GM18508 (cell line): ENCODE measurements around the gene NPBWR2.

Experiments
- ATAC-seq: cut with Tn5 transposase; IDR thresholded peaks from one replicate; pipeline ENCODE4 v1.9.1; 2021; ENCODE audit warnings: moderate number of reproducible peaks; ENCODE audit not compliant: insufficient read depth, unreplicated experiment

NPBWR2 gene, protein sequence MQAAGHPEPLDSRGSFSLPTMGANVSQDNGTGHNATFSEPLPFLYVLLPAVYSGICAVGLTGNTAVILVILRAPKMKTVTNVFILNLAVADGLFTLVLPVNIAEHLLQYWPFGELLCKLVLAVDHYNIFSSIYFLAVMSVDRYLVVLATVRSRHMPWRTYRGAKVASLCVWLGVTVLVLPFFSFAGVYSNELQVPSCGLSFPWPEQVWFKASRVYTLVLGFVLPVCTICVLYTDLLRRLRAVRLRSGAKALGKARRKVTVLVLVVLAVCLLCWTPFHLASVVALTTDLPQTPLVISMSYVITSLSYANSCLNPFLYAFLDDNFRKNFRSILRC

DNA sequence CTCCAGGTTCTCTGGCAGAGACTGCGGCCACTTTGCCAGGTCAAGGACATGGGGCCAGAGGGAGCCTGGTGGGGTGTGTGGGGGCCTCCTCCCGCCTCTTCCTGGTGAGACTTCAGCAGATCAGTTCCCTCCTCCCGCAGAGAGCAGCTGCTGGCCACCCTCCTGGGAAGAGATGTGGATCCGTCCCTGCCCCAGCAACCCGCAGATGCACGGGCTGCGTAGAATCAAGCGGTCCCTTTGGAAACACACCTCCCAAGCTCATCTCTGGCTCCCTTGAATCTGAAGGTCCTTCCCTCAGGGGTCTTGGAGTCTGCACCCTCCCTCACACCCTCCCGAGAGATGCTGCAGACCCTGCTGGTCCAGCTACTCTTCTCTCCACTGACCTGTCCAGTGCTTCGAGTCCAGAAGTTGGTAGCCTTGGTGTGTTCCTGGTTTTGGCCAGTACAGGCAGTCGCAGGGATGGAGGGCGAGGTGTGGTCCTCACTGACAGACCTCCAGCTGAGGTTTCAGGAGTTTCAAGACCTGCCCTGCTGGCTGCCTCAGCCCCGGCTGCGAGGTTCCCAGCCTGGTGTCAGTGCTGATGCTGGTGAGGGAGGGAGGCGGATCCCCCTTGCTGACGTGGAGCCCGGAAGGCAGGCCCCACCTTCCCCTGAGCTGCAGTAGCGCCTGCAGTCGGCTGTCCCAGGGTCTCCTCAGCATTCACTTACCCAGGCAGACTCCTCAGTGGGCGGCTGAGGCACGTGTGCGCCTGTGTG is at the start of gene NPBWR2:
Gene NPBWR2 (minus strand): TSS at position 585 of the 755 bp plus-strand sequence. CDS start 734 bp downstream, outside the sequence.
- ATAC-seq, result no peak

GRCh38 chr20:64156136-64156885 is 48.9 kb upstream of the NPBWR2 start:
- no peak for ATAC-seq

DNA sequence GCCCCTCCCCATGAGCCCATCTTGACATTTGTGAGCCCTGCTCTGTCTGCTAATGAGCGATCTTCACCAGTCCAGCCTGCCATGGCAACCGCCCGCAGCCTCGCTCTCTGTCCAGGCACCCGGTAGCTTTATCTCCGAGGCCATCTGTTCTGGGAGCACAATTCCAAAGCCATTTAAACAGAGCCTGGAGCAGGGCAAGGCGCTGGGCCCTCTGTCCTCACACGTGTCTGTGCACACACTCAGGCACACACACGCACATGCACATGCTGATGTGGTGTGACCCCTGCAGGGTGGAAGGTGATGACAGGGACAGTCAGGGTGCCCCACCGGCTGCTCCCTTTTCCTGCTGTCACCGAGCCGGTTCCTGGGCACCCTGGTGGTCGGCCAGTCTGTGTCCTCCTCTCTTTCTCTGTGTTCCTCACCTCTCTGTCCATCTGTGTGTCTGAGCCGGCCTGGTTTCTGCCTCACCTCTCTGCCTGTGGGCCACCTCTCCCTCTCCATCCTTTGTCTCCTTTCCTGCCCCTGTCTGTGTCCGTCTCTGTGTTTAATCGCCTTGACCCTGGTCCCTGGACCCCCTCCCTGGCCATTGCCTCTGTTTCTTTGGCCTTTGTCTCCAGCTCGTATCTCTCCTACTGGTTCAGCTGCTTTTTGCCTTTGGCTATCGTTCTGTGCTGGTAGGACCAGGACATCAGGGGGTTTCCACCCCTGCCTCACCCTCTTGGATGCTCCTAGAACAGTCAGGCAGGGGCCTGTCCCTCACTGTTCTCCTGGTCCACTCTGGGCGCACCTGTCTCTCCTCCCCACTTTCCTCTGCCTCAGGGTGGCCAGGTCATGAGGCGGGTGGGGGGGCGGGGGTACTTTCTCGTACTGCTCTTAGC is 48.1 kb upstream of the NPBWR2 start:
- no peak for ATAC-seq

DNA sequence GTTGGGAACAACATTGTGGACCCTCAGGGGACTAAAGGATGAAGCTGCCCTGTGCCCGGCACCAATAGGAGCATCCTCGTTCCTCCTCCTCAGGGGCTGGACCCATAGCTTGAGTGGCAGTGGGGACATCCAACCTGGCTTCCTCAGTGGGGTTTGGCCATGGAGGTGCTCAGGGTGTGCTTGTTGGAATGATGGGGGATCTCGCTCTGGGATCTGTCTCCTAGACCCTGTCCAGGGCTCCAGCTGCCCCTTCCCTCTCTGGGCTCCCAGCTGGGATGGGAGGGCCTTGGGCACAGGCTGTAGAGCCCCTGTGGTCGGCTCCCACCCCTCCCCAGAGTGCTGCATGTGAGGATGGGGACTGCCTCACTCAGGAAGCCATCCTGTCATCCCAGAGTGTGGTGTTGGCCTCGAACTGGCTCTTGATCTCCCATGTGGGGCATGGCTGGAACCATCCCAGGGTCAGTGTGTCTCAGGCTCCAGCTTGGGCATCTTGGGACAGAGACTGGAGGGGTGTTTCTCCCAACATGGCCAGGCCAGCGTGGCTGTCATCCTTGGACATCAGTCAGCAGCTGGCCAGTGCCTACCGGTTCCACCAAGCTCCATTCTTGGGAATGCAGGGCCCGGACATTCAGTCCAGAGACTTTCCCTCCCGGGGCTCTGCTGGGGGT is 47.4 kb upstream of the NPBWR2 start:
- no peak for ATAC-seq

DNA sequence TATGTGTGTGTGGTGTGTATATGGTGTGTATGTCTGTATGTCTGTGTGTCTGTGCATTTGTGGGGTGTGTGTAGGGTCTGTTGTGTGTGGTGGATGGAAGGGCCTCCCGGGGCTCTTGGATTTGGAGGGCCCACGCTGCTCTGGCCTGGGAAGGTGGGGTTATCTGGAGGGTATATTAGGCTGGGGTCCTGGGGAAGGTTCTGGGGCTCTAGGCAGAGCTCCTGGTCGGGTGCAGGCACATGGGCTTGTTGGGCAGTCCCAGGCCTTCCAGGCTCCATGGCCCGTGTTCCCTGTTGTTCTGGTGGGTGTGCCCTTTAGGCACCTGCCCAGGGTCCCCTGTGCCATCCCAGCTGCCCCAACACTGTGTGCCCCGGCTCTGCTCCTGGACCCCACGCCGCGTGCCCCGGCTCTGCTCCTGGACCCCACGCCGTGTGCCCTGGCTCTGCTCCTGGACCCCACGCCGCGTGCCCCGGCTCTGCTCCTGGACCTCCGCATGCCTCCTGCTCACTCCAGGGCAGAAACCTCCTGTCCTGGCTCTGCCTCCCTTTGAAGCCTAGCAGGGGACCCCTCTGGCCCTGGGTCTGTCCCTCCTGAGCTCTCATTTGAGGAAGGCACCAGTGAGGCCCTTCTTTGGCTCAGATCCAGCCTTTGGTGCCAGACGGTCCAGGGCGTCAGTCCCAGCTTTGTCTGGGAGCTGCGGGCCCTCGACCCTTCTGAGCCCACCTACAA is 46.7 kb upstream of the NPBWR2 start:
- no peak for ATAC-seq

GRCh38 chr20:64153410-64153809 is 46.0 kb upstream of the NPBWR2 start:
- no peak for ATAC-seq

DNA sequence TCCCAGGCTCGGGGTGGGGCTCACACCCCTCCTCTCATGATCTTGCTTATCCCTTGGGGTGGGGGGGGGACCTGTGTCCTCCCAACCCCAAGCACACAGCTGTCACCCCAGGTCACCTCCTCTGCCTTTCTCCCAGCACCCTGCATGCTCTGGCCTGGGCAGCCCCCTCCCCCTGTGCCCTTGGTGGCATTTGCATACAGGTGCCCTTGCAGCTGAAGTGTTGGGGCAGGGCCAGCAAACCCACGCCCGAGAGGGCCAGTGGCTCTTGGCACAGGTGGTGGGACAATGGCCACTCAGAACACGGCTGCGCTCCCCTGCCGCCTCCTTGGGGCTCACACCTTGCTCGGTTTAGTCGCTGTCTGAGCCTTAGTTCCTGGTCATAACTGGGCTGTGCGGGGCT is 45.5 kb upstream of the NPBWR2 start:
- ATAC-seq, result no peak

DNA sequence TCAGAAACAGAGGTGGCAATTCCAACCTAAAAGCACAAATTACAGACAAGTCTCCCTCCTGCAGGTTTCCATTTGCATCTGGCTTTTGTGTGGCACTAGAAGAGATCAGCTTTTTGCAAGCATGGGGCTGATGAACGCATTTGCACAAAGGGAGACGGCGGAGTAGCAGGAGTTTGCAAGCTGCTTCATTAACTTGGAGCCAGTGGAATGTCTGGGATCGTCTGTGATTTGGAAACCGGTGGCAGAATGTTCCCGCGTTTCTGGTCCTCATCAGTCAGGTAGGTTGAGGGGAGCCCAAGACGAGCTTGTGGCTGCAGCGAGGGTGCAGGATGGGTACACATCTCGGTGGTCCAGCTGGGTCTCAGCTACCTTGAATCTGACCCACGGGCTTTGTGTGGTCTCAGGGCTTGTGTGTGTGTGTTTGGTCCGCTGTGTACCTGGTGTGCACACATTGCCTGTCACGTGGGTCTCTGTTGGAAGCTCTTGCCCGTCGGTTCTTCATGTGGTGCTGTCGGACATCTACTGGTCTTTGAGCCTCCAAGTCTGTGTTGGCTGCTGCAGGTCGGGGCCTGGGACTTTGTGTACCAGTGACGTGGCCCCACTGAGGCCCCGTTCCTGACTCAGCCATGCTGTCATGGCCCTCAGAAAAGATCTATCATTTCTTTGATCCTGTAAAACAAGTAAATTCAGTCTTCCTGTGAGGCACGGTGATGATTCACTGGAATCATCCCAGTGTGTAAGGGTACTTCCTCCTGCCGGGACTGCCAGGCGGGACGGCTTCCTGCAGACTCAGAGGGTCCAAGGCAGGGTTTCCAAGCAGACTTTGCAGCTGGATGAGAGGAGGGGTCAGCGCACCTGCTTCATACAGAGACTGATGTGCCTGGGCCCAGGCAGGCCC is 44.5 kb upstream of the NPBWR2 start:
- ATAC-seq, result no peak

- no peak for ATAC-seq
Measured at GRCh38 chr20:64150756-64151632, 43.6 kb upstream of the NPBWR2 start.

DNA sequence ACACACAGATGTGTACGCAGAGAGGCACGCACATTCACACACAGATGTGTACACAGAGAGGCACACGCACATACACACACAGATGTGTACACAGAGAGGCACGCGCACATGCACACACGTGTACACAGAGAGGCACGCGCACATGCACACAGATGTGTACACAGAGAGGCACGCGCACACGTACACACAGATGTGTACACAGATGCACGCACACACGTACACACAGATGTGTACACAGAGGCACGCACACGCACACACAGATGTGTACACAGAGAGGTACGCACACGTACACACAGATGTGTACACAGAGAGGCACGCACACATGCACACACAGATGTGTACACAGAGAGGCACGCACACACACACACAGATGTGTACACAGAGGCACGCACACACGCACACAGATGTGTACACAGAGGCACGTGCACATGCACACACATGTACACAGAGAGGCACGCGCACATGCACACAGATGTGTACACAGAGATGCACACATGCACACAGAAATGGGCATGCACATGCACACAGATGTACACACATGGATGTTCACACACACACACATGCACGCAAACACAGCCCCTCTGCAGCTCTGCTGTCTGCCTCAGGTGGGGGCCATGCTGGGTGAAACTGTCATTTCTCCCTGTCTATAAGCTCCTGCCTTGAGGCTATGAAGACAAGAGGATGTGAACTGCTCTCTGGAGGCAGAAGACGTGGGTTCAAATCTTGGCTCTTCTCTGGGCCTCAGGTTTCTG is 42.6 kb upstream of the NPBWR2 start:
- ATAC-seq, result no peak

- no peak for ATAC-seq
Measured at GRCh38 chr20:64149141-64149540, 41.8 kb upstream of the NPBWR2 start.

- ATAC-seq, result no peak
Measured at GRCh38 chr20:64148581-64148980, 41.2 kb upstream of the NPBWR2 start.

DNA sequence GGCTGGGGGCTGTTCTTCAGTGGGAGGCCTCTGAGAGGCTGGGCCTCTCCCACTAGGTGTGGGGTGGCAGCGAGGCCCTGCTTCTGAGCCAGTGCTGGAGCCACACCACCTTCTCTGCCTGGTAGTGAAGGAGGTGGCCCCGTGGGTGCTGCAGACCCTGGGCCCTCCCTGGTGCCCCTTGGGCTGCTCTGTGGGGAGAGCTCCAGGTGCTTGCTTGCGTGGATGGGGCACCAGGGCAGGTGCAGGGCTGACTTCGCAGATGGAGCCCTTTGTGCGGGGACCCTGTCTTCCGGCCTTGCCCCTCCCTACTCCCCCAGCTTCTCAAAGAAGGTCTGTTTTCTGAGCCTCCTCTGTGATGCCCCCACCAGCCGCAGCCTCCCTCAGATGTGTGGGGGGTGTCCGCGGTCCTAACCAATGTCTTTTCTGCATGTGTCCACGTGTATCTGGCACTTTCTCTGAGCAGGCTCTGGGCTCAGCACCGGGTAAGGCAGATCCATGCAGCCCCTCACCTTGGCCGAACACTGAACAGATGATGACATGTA is 39.6 kb upstream of the NPBWR2 start:
- no peak for ATAC-seq

- ATAC-seq, result no peak
Measured at GRCh38 chr20:64146301-64146935, 39.1 kb upstream of the NPBWR2 start.

DNA sequence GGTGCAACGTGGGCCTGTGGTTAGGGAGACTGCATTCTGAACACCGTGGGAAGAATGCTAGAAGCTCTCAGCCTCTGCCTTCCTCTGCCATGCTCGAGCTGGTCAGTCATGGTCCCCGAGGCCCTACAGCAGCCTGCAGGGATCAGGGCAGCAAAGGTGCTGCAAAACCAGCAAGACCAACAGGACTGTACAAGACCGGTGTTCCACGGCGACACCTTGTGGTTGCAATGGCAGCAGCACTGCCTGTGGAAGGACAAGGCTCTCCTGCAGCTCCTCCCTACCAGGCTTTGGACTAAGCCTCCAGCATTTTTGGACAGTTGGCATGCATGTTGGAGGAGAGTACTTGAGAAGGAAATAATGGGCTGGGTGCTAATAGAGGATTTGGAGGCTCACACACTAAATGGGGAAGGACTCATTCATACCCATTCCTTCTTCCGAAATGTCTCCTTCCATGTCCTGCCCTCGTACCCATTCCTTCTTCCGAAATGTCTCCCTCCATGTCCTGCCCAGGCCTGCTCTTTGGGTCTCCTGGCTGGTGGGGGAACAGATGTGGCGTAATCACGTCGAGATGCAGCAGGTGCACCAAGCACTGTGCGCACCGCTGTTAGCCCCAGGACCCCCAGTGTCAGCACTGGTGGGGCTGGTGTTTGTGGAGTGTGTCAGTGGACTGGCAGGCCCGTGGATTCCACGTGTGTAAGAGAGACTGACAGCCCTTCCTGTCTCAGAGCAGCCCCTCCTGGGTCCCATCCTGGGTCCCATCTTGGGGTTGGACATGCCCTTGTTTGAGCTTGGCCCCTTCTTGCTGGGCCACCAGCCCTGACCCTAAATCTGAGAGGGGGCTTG is 38.3 kb upstream of the NPBWR2 start:
- ATAC-seq, result no peak
